SK-N-MC (cell line): Measurements from ENCODE around the gene ZFYVE28.

Experiments used
- EZH2 ChIP-seq: fragments of 200-600 bp; sonication (generic); IDR thresholded peaks from one replicate; pipeline ENCODE4 v1.6.1; 2017; ENCODE audit warnings: antibody characterized with exemption
- POLR2AphosphoS5 ChIP-seq: IDR thresholded peaks from 2 replicates; pipeline ENCODE4 v1.6.1; 2012; ENCODE audit warnings: mild to moderate bottlenecking, low read depth, low read length, borderline replicate concordance

GRCh38 chr4:2296631-2297601, 121.5 kb downstream of the ZFYVE28 start:
- no peak for TF ChIP-seq POLR2AphosphoS5
- no peak for TF ChIP-seq EZH2
